HepG2 (cell line): ENCODE measurements around the gene TNP2.
A peak's percentile ranks its signal among the peaks of the same experiment; 100 is the strongest.

ENCODE experiments used
- CAMTA2 ChIP-seq: sonication (generic); formaldehyde crosslinking; IDR thresholded peaks from 2 replicates; pipeline ENCODE4 v1.4.0; 2020; ENCODE audit warnings: mild to moderate bottlenecking, missing genetic modification reagents, borderline replicate concordance
- PATZ1 ChIP-seq: sonication (generic); formaldehyde crosslinking; IDR thresholded peaks from 2 replicates; pipeline ENCODE4 v1.4.0; 2020; ENCODE audit warnings: missing genetic modification reagents
- POLR2A ChIP-seq, 2 experiments: IDR thresholded peaks; 2 replicates each; pipeline ENCODE4 v1.6.1; 2011; ENCODE audit warnings: low read depth in 2 of 2, low read length in 2 of 2, mild to moderate bottlenecking in 1 of 2, moderate library complexity in 1 of 2; ENCODE audit not compliant: insufficient read depth in 1 of 2
- TEAD2 ChIP-seq: sonication (generic); formaldehyde crosslinking; IDR thresholded peaks from 2 replicates; pipeline ENCODE4 v1.9.0; 2021; ENCODE audit warnings: missing genetic modification reagents
- ZNF224 ChIP-seq: sonication (generic); formaldehyde crosslinking; IDR thresholded peaks from 2 replicates; pipeline ENCODE4 v1.5.0; 2020; ENCODE audit warnings: mild to moderate bottlenecking, missing genetic modification reagents
- ZNF3 ChIP-seq: IDR thresholded peaks from 2 replicates; pipeline ENCODE4 v1.7.0; 2017; ENCODE audit warnings: inconsistent platforms
- ZSCAN20 ChIP-seq: sonication (generic); formaldehyde crosslinking; IDR thresholded peaks from 2 replicates; pipeline ENCODE4 v1.4.0; 2020; ENCODE audit warnings: missing genetic modification reagents, mild to moderate bottlenecking, borderline replicate concordance

- TF ChIP-seq ZNF224, result no peak
- TF ChIP-seq ZSCAN20 (CRISPR knock-in tag), result peak; percentile 36; the same call in 1 of the 2 replicates
- TF ChIP-seq PATZ1 (CRISPR knock-in tag), result no peak
- TF ChIP-seq ZNF3 (CRISPR knock-in tag), result no peak
- TF ChIP-seq TEAD2, result no peak
- no peak for TF ChIP-seq POLR2A (IDR thresholded peaks at IDR 0.05; ENCODE audit: insufficient read depth in 1 of 2, low read depth in 2 of 2, low read length in 2 of 2)
- peak; percentile 96; the same call in 1 of the 2 replicates for TF ChIP-seq CAMTA2
Observed at GRCh38 chr16:11254913-11255736, 14.0 kb downstream of the TNP2 start.
